ENCODE measurements around the gene THBS1.

The THBS1 gene

DNA sequence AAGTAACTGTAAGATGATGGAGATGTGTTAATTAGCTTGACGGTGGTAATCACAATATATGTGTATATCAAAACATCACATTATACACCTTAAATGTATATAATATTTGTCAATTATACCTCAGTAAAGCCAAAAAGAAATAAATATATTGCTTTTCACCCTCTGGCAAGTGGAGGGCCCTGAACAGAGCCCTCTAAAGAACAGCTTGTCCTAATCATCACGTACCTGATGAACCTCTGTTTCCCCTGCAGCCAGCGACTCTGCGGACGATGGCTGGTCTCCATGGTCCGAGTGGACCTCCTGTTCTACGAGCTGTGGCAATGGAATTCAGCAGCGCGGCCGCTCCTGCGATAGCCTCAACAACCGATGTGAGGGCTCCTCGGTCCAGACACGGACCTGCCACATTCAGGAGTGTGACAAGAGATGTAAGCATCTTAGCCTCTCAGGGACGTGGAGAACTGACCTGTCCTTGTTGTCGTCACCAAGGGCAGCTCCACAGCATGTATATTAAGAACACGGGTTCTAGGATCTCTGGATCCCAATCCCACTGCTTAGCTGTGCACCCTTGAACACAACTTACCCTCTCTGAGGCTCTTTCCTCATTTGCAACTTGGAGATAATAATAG lies 6.3 kb downstream of the THBS1 start:
- no peak for TF ChIP-seq Cebpa-rat (IDR thresholded peaks at IDR 0.05)
- Histone ChIP-seq H3K4me2 (no peak overlapping the region), H3K36me3 (no peaks in the 10 kb centered on the region), H4K20me1 (no peaks in the 10 kb centered on the region), H3K9me3 (no peaks in the 10 kb centered on the region), H3K9ac (no peak overlapping the region), H3K27me3 (peaks cover 10% of the 10 kb centered on the region), H3K27ac (no peak overlapping the region), H3K4me1 (no peaks in the 10 kb centered on the region), H3K4me3 (no peak overlapping the region)

DNA sequence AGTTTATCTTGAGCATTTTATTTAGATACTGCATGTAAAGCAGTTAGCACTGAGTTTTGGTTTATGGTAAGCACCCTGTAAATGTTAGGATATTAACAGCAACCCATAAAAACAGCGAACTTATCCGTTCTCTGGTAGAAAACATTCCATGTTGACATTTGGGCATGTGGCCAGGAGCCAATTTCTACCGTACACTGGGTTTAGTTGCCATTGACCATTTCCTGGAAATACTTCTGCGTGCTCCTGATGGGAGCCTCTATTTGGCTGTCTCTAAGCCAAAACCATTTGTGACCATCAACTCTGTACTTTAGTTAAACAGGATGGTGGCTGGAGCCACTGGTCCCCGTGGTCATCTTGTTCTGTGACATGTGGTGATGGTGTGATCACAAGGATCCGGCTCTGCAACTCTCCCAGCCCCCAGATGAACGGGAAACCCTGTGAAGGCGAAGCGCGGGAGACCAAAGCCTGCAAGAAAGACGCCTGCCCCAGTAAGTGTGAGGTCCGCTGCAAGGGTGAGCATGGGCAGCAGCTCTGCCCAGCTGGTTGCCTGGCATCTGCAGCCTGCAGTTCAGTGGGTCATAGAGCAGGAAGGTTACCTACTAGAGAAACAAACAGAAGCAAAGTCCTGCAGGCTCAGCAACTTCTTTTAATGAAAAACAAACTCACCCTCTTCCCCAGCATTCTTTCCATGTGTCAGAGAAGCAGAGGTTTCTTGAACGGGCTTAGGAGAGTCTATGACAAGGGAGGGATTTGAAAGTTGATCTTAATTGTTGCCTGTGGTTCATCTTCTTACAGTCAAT lies 7.1 kb downstream of the THBS1 start:
- H3K27me3 ChIP-seq: 0 out of 2 replicates have a peak, but pooled peaks cover 2% of the 10 kb centered on the region
- no peak overlapping the region for H3K4me3 ChIP-seq
- no peaks in the 10 kb centered on the region for H3K9me3 ChIP-seq
- H3K4me2 ChIP-seq: no peak overlapping the region
- H3K4me1 ChIP-seq: no peaks in the 10 kb centered on the region
- no peaks in the 10 kb centered on the region for H4K20me1 ChIP-seq
- no peak for TF ChIP-seq Cebpa-rat (IDR thresholded peaks at IDR 0.05)
- H3K36me3 ChIP-seq: no peaks in the 10 kb centered on the region
- no peak overlapping the region for H3K9ac ChIP-seq
- H3K27ac ChIP-seq: no peak overlapping the region

DNA sequence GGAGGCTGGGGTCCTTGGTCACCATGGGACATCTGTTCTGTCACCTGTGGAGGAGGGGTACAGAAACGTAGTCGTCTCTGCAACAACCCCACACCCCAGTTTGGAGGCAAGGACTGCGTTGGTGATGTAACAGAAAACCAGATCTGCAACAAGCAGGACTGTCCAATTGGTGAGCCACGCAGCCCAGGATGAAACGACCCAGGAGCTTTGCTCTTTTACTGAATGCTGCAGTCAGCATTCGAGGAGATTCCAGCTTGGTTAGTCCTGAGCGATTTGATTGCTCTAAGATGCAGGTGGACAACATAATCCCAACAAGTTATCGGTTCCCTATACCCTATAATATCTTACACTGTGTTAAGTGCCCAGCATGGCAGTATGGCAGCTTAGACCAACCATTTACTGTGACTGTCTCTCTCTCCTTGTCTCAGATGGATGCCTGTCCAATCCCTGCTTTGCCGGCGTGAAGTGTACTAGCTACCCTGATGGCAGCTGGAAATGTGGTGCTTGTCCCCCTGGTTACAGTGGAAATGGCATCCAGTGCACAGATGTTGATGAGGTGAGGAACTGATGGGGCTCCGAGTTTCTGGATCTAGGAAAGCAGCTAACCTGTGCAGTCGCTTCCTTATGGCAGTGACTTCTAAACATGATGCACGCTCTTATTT lies 7.8 kb downstream of the THBS1 start:
- no peaks in the 10 kb centered on the region for H3K4me1 ChIP-seq
- H3K4me2 ChIP-seq: no peak overlapping the region
- no peak overlapping the region for H3K4me3 ChIP-seq
- H4K20me1 ChIP-seq: no peaks in the 10 kb centered on the region
- H3K9ac ChIP-seq: no peak overlapping the region
- H3K27me3 ChIP-seq: no peaks in the 10 kb centered on the region
- TF ChIP-seq Cebpa-rat (IDR thresholded peaks at IDR 0.05): no peak
- no peaks in the 10 kb centered on the region for H3K36me3 ChIP-seq
- H3K9me3 ChIP-seq: no peaks in the 10 kb centered on the region
- H3K27ac ChIP-seq: no peak overlapping the region

- TF ChIP-seq Cebpa-rat (IDR thresholded peaks at IDR 0.05): no peak
- H3K4me3 ChIP-seq: no peak overlapping the region
- H3K4me1 ChIP-seq: no peaks in the 10 kb centered on the region
- no peaks in the 10 kb centered on the region for H3K27me3 ChIP-seq
- H3K9ac ChIP-seq: no peak overlapping the region
- H4K20me1 ChIP-seq: no peaks in the 10 kb centered on the region
- no peaks in the 10 kb centered on the region for H3K36me3 ChIP-seq
- H3K27ac ChIP-seq: no peak overlapping the region
- H3K4me2 ChIP-seq: no peak overlapping the region
- H3K9me3 ChIP-seq: no peaks in the 10 kb centered on the region
Measured at GRCh38 chr15:39589193-39589814, 8.4 kb downstream of the THBS1 start.

- Histone ChIP-seq H3K27me3 (no peaks in the 10 kb centered on the region), H3K36me3 (no peaks in the 10 kb centered on the region)
Measured at GRCh38 chr15:39589815-39590644, 9.2 kb downstream of the THBS1 start.

DNA sequence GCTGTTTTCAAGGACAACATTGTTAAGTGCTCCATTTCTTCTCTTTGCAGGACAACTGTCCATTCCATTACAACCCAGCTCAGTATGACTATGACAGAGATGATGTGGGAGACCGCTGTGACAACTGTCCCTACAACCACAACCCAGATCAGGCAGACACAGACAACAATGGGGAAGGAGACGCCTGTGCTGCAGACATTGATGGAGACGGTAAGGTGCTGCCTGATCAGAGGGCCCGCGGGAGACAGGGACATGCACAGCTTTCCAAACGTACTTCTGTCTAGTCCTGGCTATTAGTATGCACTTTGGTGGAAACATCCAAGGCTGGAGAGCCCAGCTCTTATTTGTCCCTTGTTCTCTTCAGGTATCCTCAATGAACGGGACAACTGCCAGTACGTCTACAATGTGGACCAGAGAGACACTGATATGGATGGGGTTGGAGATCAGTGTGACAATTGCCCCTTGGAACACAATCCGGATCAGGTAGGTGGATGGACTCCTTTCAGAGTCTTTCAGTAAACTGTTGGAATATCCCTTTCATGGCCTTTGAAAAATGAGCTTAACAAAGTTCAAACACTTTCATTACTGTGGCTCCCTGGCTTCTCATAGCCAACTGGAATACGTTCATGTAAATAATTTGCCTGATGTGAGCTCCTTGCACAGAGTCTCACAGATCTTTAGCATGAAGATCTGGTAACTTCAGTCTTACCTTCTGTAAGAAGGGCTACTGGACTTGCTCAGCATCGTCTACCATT lies 10.4 kb downstream of the THBS1 start:
- H3K4me1 ChIP-seq: no peaks in the 10 kb centered on the region
- H3K27ac ChIP-seq: no peak overlapping the region
- no peak for TF ChIP-seq Cebpa-rat (IDR thresholded peaks at IDR 0.05)
- no peaks in the 10 kb centered on the region for H3K27me3 ChIP-seq
- H3K4me2 ChIP-seq: no peak overlapping the region
- no peaks in the 10 kb centered on the region for H4K20me1 ChIP-seq
- H3K9ac ChIP-seq: no peak overlapping the region
- no peaks in the 10 kb centered on the region for H3K9me3 ChIP-seq
- H3K4me3 ChIP-seq: no peak overlapping the region
- no peaks in the 10 kb centered on the region for H3K36me3 ChIP-seq

More at GRCh38 chr15:39589815-39590644, 9.2 kb downstream of the THBS1 start:
- Histone ChIP-seq H3K9ac (no peak overlapping the region), H3K4me2 (no peak overlapping the region), H3K4me1 (no peaks in the 10 kb centered on the region), H3K9me3 (no peaks in the 10 kb centered on the region), H3K4me3 (no peak overlapping the region), H3K27ac (no peak overlapping the region), H4K20me1 (no peaks in the 10 kb centered on the region)
- TF ChIP-seq Cebpa-rat (IDR thresholded peaks at IDR 0.05): no peak

DNA sequence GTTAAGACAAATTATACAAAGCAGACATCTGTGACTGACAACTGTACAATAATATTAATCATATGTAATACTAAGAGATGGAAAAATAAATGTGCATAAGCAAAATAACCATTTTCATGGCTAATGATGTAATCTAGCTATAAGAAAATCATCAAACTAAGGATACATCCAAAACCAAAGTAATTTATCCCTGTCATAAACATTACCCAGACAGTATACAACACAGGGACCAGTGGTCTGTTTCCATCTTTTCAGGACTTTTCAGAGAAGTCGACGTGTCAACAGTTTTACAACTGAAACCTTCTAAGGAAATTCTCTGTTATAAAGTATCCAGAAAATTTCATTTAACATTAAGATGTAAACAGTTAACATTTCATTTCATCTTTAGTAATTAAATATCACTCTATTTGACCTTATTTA lies 11.0 kb downstream of the THBS1 start:
- no peaks in the 10 kb centered on the region for H3K36me3 ChIP-seq
- no peak overlapping the region for H3K27ac ChIP-seq
- H3K4me1 ChIP-seq: no peaks in the 10 kb centered on the region
- H3K9ac ChIP-seq: no peak overlapping the region
- no peak overlapping the region for H3K4me2 ChIP-seq
- TF ChIP-seq Cebpa-rat (IDR thresholded peaks at IDR 0.05): no peak
- no peaks in the 10 kb centered on the region for H3K27me3 ChIP-seq
- no peaks in the 10 kb centered on the region for H3K9me3 ChIP-seq
- no peak overlapping the region for H3K4me3 ChIP-seq
- no peaks in the 10 kb centered on the region for H4K20me1 ChIP-seq

GRCh38 chr15:39592500-39592899 lies 11.6 kb downstream of the THBS1 start:
- Histone ChIP-seq H3K4me2 (no peak overlapping the region), H3K9me3 (no peaks in the 10 kb centered on the region), H3K27me3 (no peaks in the 10 kb centered on the region), H4K20me1 (no peaks in the 10 kb centered on the region), H3K4me3 (no peak overlapping the region), H3K9ac (no peak overlapping the region), H3K36me3 (no peaks in the 10 kb centered on the region), H3K27ac (no peak overlapping the region), H3K4me1 (no peaks in the 10 kb centered on the region)
- TF ChIP-seq Cebpa-rat (IDR thresholded peaks at IDR 0.05): no peak

Measured in BLaER1 (cell line).